Anterior cingulate cortex (tissue), 58 donors: ENCODE data around the gene PALLD.

Experiments
- DNase-seq, 58 donors: peaks; one replicate each; lab custom pipeline; 2025; lab: John Stamatoyannopoulos, UW

The PALLD gene

DNA sequence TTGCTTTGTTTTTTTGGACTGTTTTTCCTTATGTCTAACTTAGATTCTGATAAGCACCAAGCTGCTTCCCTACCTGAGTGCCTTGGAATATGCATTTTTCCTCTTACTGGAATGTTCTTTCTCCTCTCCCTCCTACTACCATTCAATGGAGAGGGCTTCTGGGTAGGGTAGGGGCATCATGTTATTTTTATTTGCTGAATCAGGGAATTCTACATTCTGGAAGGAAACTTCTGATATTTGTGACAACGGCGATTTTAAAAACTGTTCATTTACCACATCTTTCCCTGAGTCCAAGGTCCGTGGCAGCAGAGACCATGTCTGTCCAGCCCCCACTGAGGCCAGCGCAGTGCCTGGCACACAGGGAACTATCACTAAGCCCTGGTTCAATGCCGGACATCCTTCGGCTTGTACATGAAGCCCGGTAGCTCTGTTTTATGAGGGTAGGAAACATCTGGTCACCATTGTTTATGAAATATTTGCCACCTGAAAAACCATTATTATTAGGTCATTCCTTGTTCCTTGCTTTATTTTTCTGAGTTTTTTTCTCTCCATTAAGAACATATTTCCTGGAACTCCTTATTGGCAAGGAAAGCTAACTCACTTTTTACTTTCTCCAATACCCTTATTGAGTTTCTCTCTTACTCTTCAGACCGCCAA lies 57.0 kb downstream of the PALLD start:
- no peak for DNase-seq

DNA sequence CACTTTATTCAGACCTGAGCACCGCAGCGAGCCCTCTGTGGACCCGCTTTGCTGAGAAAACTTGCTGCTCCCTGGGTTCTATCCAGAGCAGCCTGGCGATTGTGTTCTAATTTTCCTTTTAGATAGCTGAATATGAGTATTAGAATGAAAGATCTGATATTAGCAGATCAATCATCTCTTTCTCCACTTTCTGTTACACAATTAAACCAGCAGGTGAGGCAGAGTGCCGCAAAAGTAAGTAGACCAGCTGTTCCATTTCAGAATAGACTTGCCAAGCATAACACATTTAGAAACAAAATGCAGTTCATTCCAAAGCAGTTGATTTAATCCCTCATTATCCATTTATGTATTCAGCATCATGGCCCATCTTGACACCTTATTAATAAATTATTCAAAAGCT lies 58.6 kb downstream of the PALLD start:
- DNase-seq: no peak

DNA sequence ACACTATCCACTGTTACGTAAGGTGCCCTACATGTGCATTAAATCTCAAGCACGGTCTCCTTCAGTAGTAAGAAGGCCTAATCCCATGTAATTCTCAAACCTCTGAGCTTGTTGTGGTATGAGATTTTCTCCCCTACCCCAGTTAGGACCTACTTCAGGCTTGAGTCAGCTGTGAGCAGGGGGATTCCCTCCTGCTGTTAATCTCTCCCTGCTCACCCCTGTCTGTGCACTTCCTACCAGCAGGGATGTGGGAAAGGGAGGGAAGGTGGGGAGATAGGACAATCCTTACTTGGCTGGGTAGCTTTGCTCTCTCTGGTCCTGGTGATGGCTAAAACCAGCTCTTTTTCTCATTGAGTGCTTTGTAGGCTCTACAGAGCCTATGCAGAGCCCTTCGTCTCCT lies 60.8 kb downstream of the PALLD start:
- no peak for DNase-seq

DNA sequence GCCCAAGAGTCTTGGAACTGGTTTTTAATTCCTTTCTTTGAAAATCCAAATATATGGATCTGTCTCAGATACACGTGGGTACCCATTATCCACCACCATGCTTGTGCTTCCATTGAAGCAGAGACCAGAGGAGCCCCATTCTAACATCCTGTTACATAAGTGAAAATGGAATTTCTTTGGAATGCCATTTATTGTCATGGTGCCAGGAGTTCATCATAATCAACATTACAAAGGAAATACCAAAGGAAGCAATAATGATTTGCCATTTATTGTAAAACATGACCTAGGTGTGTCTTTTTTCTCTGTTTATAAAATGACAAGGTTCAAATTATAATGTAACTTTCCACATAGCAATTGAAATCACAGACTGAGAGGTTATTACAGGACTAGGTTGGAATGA lies 61.7 kb downstream of the PALLD start:
- no peak for DNase-seq

DNA sequence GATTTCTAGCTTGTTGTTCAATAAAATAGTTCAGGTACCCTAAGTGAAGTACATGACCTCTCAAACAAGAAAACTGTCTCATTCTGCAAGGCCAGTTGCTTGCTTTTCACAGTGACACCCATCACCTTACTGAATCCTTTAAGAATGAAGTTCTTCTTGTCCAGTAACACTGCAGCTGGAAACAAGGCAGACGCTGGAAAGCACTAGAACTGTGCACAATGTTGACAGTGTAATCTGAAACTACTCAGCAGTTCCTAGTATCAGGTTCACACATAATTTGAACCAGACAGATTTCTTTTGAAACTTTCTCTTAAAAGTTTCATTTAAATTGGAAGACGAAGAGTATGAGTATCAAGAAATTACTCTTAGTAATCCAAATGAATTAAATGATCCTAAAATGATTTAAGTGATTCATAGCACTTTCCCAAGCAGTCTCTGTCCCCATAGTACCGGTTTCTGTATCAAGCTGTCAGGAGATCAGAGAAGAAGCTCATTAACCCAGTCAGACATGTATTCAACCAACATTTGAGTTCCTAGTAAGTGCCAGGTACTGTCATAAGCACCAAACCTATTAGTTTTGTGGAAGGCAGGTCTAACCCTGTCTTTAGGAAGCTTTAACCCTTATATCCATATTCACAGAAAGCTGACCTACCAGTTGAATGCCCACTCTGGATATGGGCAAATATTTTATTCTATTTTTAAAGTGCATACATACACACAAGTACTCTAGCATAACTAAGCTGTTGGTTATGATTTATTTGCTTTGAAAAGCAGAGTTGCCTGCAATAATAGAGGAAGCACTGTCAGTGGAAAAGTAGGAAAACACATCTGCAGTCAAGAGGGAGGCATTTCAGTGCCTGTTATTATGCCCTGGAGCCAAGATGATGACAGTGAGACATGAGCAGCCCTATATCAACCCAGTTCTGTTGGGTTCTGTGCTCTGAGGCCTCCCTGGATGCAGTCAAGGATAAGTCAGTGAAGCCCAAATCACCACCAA lies 63.6 kb downstream of the PALLD start:
- no peak for DNase-seq

DNA sequence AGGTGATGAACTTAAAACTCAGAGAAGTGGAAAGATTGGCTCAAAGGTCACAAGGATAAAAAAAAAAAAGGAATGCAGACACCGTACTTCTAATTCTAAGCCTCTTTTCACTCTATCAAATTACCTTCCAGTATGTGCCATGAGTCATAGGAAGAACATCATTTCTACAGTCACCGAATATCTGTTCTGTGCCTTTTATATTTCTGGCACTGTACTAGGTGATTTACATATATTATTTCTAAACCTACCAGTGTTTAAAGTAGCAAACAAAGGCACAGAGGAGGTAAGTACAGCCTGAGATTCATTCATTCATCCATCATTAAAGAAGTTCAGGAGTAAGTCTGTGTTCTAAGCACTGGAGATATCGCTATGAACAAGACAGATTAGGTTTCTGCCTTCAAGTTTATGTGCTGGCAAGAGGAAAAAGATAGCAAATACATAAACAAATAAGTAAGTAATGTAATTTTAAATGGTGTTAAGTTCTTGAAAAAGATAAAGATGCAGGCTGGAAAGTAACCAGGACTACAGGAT lies 65.3 kb downstream of the PALLD start:
- DNase-seq: no peak

DNA sequence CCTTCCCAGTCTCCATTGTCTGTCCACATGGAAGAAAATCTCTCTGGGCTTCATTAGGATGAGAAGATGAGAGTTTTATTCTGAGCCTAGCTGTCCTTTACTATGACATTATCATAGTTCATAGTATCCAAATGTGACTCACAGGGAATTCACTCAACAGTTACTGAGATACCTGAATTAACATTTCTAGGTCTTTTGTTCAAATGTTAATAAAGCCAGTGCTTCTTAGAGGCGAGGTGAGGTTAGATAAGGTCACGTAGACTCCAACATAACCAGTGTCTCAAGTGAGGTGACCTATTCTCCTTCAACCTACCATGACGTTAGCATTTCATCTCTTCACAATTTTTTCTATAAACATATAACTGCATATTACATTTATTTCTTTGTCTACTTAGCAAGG lies 67.2 kb downstream of the PALLD start:
- no peak for DNase-seq

DNA sequence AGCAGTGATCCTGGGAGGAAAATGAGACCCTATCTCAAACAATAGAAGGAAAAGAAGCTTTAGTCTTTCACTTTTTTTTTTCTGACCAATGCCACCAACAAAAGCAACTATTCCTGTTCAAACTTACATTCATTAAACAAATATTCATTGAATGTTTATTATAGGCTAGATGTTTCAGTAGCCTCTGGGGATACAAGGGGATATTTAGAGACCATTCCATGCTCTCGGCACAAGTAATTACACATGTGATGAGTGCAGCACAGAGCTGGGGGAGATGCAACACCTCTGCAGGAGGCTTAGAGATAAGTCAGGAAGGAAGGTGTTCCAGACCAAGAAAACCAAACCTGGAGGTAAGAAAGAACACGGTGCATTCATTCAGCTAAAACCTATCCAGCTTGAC lies 68.3 kb downstream of the PALLD start:
- no peak for DNase-seq

DNA sequence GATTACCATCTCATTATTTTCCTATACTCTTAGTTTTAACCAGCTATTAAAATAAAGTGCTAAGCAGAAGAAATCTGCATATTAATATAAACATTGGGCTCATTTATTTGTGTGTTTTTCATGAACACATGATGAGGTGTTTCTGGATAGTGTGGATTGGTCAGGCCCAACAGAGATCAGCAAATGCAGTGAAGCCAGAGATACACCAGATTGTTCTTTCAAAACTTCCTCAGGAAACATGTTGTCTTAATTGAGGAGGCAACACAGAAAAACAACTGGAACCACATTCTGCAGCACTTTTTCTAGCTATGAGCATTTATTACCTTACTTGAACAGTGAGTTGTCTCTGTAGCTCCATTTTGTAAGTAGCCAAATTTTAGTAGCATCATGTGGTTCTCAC lies 69.9 kb downstream of the PALLD start:
- no peak for DNase-seq

DNA sequence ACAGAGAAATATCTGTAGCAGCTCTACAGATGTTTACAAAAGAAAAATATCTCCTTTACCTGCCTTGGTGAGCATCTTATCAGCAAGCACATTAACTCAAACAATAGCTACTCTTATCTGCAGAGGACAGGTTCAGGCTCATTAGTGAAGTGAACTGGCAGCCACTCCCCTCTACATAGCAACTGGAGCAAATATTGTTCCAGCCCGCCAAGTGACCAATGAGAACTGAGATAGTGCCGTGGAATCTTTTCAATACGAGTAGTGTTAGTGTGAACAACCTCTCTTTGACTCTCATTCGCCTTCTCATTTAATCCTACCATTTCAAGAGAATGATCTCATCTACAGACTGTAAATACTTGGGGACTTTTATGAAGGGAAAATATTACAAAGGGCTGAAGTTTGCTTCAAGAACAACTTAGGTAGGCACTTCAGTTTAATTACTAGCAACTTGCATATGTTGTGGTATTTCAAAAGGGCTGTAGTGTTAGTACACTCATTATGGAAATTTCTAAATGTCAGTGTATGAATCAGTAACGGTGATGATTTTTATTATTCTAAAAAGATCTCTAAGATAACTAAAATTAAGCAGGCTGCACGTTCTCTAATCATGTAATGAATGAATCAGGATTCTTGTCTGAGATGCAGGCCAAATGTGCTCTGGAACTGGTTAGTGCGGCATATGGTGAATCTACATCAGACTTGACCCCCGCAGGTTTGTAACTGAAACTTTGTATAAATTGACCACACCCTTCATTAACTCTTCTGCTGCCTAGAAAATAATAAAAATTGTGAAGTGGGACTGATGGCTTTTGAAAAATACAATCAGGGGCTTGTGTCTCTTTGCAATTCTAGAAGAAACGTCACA lies 72.4 kb downstream of the PALLD start:
- DNase-seq: no peak

DNA sequence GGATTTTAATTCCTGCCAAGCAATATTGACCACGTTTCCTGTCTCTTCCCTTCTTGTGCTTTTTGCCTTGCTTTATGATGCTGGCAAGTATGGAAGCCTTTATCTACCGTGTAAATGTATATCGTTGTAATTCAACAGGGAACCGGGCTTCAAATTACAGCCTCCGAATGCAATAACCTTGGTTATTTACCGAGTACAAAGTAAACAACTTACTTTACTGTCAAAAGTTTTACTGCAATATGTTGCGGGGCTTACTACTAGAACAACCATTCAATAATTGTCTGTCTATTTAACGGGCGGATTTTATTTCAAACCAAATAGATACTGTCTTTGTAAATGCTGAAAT lies 73.1 kb downstream of the PALLD start:
- DNase-seq: no peak

DNA sequence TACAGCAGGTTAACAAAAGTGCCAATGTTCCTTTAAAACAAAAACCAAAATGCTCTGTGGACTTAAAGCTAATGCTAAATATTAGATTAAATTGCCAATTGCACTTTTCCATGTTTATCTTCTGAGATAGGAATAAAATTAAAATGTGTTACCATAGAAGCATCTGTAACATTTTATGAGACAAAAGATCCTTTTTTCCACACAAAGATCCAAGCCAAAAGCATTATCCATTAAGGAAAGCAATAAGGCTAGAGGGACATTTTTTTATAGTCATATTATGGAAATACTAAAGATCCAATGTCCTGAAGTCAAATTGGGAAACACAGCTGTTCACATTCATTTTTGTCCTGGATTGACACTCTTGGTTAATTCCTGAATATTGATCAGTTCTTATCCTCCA lies 73.6 kb downstream of the PALLD start:
- DNase-seq: no peak

DNA sequence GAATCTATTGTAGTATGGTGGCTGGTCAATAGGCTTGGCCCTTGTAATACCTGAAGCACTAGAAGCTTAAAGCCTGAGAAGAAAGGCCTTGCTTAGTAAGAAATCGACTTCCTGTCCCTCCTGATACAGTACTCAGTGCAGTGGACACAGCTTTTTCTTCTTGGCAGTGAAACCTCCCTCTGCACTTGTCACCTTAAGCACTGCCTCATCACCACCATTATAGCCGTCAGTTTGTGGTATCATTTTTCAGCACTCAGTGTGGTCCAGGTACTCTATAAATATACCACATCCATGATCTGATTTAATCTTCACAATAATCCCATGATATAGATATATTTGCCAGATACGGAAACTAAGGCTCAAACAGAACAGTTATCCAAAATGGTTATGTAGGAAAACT lies 75.2 kb downstream of the PALLD start:
- DNase-seq: no peak

DNA sequence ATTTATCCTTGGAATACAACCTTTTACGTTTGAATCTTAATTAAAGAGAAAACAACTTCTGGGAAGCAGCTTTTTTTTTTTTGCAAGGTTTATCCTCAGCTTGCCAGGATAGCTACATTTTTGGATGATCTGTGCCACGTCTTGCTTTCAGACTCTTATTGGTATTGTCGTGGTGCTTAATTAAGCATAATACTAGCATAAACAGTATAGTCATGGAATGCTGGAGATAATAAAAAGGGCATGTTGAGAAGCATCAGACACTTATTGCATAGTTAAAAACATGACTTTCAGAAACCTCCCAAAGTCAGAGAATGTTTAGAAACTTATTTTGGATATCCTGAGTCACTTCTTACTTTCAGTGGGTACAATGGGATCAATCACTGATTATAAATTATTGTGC lies 77.0 kb downstream of the PALLD start:
- no peak for DNase-seq

DNA sequence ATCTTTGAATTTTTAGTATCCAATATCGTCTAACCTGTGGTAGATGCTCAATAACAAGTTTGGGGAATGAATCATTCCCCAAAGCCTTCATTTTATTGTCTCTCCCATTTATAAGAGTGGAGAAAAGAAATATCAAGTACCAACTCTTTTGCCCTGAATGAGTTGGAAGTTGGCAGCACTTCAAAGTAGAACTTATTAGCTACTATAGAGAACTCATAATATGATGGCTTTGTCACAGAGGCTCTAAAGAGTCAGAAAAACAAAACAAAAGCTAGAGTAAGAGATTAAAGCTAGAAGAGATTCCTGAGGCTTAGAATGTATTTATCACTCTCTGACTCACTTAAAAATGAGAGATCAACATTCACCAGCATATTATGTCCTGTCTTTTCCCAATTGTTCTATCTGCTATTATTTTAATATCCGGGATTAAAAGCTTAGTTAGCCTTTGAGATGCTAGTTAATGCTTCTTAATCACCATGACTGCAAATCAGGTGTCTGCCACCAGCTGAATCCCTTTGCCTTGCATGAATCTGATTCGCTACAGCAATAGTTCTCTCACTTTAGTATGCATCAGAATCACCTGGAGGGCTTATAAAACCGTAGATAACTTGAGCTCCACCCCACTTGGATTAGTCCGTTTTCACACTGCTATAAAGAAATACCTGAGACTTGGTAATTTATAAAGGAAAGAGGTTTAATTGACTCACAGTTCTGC lies 77.9 kb downstream of the PALLD start:
- DNase-seq: no peak

DNA sequence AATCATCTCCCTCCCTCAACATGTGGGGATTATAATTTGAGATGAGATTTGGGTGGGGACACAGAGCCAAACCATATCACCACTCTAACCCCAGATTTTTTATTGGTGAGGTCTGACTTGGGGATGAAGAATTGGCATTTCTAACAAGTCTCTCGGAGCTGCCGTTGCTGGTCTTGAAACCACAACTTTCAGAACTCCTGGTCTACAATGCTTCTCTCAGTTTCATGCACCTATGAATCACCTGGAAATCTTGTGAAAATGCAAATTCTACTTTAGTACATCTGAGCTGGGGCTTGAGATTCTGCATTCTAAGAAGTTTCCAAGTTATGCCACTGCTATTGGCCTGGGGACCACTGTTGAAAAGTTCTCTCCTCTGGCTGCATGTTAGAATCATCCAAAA lies 78.6 kb downstream of the PALLD start:
- no peak for DNase-seq

DNA sequence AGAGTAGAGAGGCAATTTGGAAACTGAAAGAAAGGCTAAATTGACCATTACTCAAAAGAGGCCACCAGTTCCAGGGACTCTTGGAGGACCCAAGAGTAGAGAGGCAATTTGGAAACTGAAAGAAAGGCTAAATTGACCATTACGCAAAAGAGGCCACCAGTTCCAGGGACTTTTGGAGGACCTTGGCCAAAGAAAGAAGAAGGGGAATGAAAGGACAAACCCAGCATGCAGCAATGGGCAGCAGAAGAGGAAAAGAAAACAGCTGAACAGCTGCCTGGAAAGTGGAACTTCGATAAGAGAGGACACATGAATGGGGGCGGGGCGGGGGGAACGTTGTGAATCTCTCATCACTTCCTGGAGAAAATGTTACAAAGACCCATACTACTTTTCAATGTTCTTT lies 80.8 kb downstream of the PALLD start:
- DNase-seq: no peak

DNA sequence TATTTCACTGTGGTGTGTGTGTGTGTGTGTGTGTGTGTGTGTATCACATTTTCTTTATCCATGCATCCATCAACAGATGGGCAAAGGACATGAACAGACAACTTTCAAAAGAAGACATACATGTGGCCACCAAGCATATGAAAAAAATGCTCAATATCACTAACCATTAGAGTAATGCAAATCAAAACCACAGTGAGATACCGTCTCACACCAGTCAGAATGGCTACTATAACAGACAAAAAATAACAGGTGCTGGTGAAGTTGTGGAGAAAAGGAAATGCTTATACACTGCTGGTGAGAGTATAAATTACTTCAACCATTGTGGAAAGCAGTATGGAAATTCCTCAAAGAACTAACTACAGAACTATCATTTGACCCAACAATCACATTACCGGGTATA lies 83.4 kb downstream of the PALLD start:
- DNase-seq: no peak

DNA sequence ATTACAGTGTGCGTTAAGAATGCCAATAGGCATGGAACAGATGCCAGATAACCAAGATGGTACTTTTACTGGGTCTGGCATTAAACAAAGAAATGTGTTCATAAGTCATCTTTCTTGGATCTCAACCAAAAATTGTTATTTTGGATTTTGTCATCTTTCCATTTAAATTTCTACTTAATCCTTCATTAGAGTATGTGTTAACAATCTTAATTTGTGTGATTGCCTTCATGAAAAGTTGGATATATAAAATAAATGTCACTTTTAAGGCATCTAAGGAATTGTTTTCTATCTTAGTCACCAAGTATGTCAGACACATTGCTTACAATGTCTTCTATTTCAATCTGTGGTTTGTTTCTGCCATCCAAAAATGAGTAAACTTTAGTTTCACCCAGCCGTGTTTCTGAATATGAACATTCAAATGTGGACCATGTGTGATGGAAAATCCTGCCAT lies 87.5 kb downstream of the PALLD start:
- DNase-seq: no peak
